Chondrocyte (in vitro differentiated cells): ENCODE results near the gene DNAH9. TPM values are rescaled to one million over a fixed set of nuclear protein-coding genes. Genes with fewer than 3 reads are reported as not detected.

Source experiments
- DNase-seq: peaks from one replicate; pipeline ENCODE4 v3.0.0; 2021; ENCODE audit warnings: mixed read lengths, low spot score
- H3K27ac Mint-ChIP-seq: one replicate; pipeline ENCODE4 v1.8.0; 2021; ENCODE audit warnings: mild to moderate bottlenecking, moderate library complexity, mixed read lengths; ENCODE audit not compliant: unreplicated experiment
- H3K27me3 Mint-ChIP-seq: 2 replicates; pipeline ENCODE4 v1.8.0; 2021; ENCODE audit warnings: low read depth, mixed read lengths
- H3K36me3 Mint-ChIP-seq: 2 replicates; pipeline ENCODE4 v1.8.0; 2021; ENCODE audit warnings: low read depth, mixed read lengths
- H3K4me1 Mint-ChIP-seq: 2 replicates; pipeline ENCODE4 v1.8.0; 2021; ENCODE audit warnings: low read depth, mild to moderate bottlenecking, mixed read lengths
- H3K4me3 Mint-ChIP-seq: one replicate; pipeline ENCODE4 v1.8.0; 2021; ENCODE audit warnings: mild to moderate bottlenecking, moderate library complexity, mixed read lengths; ENCODE audit not compliant: unreplicated experiment
- H3K9me3 Mint-ChIP-seq: 2 replicates; pipeline ENCODE4 v1.8.0; 2021; ENCODE audit warnings: low read depth, mixed read lengths
- CTCF ChIP-seq: fragments of 200-600 bp; sonication (generic); IDR thresholded peaks from 2 replicates; pipeline ENCODE4 v1.5.0; 2021; ENCODE audit warnings: antibody characterized with exemption, mild to moderate bottlenecking, moderate library complexity
- total RNA-seq: library from RNA; stranded (reverse); gene quantifications from 3 replicates; pipeline ENCODE4 v1.2.1, GENCODE V29; 2021

The DNAH9 gene
- total RNA-seq, 1 donor from 2014 or later: 0.37 TPM

DNA sequence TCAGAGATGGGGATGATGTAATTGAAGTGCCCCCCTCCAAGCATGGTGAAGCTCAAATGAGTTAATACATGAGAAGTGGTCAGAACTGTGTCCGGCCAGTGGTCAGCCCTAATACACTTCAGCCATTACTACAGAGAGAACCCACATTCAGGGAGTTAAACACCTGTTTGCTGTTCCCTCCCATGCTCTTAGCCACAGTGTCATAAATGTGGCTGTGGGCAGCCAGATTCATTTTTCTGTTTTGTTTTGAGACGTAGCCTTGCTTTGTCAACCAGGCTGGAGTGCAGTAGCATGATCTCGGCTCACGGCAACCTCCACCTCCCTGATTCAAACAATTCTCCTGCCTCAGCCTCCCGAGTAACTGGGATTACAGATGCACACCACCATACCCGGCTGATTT lies 139.9 kb downstream of the DNAH9 start:
- H3K4me3 Mint-ChIP-seq: no peak overlapping the region
- H3K27ac Mint-ChIP-seq: no peak overlapping the region
- TF ChIP-seq CTCF: no peak

DNA sequence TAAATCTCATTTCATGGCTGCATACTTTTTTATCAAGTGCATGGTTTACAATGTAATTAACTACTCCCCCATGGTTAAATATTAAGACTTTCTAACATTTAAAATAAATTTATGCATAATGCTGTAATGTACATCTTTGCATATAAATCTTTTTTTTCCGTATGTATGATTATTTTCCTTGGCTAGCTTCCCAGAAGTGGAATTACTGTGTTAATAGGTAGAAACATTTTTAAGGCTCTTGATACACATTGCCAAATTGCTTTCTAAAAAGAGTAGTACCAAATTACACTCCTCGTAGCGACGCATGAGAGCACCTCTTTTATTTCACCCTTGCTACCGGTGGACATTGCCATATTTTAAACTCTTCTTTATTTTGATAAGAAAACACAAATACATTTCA lies 141.1 kb downstream of the DNAH9 start:
- no peaks in the 10 kb centered on the region for H3K27me3 Mint-ChIP-seq
- H3K4me3 Mint-ChIP-seq: no peak overlapping the region
- H3K4me1 Mint-ChIP-seq: no peaks in the 10 kb centered on the region
- H3K9me3 Mint-ChIP-seq: no peaks in the 10 kb centered on the region
- no peaks in the 10 kb centered on the region for H3K36me3 Mint-ChIP-seq
- no peak overlapping the region for H3K27ac Mint-ChIP-seq
- no peak for TF ChIP-seq CTCF
- DNase-seq: no peak

More for the DNA sequence above, 139.9 kb downstream of the DNAH9 start:
- no peaks in the 10 kb centered on the region for H3K9me3 Mint-ChIP-seq
- no peaks in the 10 kb centered on the region for H3K36me3 Mint-ChIP-seq
- no peaks in the 10 kb centered on the region for H3K27me3 Mint-ChIP-seq
- no peak for DNase-seq
- no peaks in the 10 kb centered on the region for H3K4me1 Mint-ChIP-seq

GRCh38 chr17:11739848-11740247 lies 141.6 kb downstream of the DNAH9 start:
- no peaks in the 10 kb centered on the region for H3K36me3 Mint-ChIP-seq
- TF ChIP-seq CTCF: no peak
- DNase-seq: no peak
- no peaks in the 10 kb centered on the region for H3K9me3 Mint-ChIP-seq
- H3K4me1 Mint-ChIP-seq: no peaks in the 10 kb centered on the region
- no peak overlapping the region for H3K27ac Mint-ChIP-seq
- H3K4me3 Mint-ChIP-seq: no peak overlapping the region
- H3K27me3 Mint-ChIP-seq: no peaks in the 10 kb centered on the region

DNA sequence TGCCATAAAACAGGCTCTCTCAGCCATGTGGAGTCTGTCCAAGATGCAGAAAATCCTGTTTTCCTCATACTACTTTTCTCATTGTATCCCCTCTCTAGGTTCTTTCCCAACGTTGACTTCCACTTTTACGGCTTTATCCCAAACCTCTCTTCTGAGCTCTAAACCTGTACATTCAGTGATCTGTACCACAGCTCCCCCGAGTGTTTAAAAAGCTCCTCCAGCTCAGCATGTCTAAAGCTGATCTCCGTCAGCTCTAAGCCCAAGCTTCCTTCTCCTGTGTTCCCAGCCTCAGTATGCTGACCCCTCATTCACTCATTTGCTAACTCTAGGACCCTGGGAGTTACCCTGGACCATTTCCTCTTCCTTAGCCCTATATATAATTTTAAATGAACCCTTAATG lies 144.6 kb downstream of the DNAH9 start:
- Mint-ChIP-seq H3K27me3 (no peaks in the 10 kb centered on the region), H3K9me3 (peaks cover 22% of the 10 kb centered on the region), H3K4me1 (no peaks in the 10 kb centered on the region), H3K36me3 (no peaks in the 10 kb centered on the region), H3K4me3 (no peak overlapping the region), H3K27ac (no peak overlapping the region)
- no peak for DNase-seq
- no peak for TF ChIP-seq CTCF

- Mint-ChIP-seq H3K27ac (no peak overlapping the region), H3K4me1 (no peaks in the 10 kb centered on the region), H3K27me3 (no peaks in the 10 kb centered on the region), H3K36me3 (no peaks in the 10 kb centered on the region), H3K9me3 (peaks cover 22% of the 10 kb centered on the region), H3K4me3 (no peak overlapping the region)
- DNase-seq: no peak
- TF ChIP-seq CTCF: no peak
These were observed 146.4 kb downstream of the DNAH9 start for GRCh38 chr17:11744696-11745095.
